ENCODE data around the gene MC2R. TPM values are rescaled to one million over a fixed set of nuclear protein-coding genes. Genes with fewer than 3 reads are reported as not detected.

MC2R gene
- total RNA-seq, 1 donor from 2014 or later = not detected

GRCh38 chr18:13879937-13880336 is 35.4 kb downstream of the MC2R start:
- H3F3A ChIP-seq (ENCODE audit: low read depth) = no peaks in the 10 kb centered on the region
- no peak overlapping the region for H3K9ac ChIP-seq
- H3K4me1 Mint-ChIP-seq = no peaks in the 10 kb centered on the region

GRCh38 chr18:13879492-13879891 is 35.8 kb downstream of the MC2R start:
- Histone ChIP-seq H3K9ac (no peak overlapping the region), H3K4me3 (no peak overlapping the region), H3K36me3 (no peaks in the 10 kb centered on the region), H3K27me3 (no peaks in the 10 kb centered on the region), H4K20me1 (ENCODE audit: low read depth) (no peaks in the 10 kb centered on the region), H3K4me1 (no peaks in the 10 kb centered on the region), H3F3A (ENCODE audit: low read depth) (no peaks in the 10 kb centered on the region), H3K9me3 (ENCODE audit: low read depth) (no peaks in the 10 kb centered on the region), H2AFZ (replicated peaks) (no peak overlapping the region), H3K27ac (no peak overlapping the region), H3K79me2 (ENCODE audit: low read depth) (no peaks in the 10 kb centered on the region), H3K4me2 (no peak overlapping the region)
- TF ChIP-seq EZH2phosphoT487 (IDR thresholded peaks at IDR 0.05) (no peak), CTCF (IDR thresholded peaks at IDR 0.05) (no peak), EZH2 (IDR thresholded peaks at IDR 0.05) (no peak)
- Mint-ChIP-seq H3K27me3 (ENCODE audit: insufficient read depth, low read depth) (peaks cover 8% of the 10 kb centered on the region), H3K4me3 (no peak overlapping the region), H3K36me3 (no peaks in the 10 kb centered on the region), H3K9me3 (no peaks in the 10 kb centered on the region), H3K4me1 (no peaks in the 10 kb centered on the region), H3K27ac (no peak overlapping the region)
- no peak for DNase-seq (ENCODE audit: low spot score)

More at GRCh38 chr18:13879937-13880336, 35.4 kb downstream of the MC2R start:
- Mint-ChIP-seq H3K4me3 (no peak overlapping the region), H3K27ac (no peak overlapping the region), H3K27me3 (ENCODE audit: insufficient read depth, low read depth) (peaks cover 10% of the 10 kb centered on the region), H3K36me3 (no peaks in the 10 kb centered on the region), H3K9me3 (no peaks in the 10 kb centered on the region)
- TF ChIP-seq EZH2phosphoT487 (IDR thresholded peaks at IDR 0.05) (no peak), CTCF (IDR thresholded peaks at IDR 0.05) (no peak), EZH2 (IDR thresholded peaks at IDR 0.05) (no peak)
- Histone ChIP-seq H3K36me3 (no peaks in the 10 kb centered on the region), H2AFZ (replicated peaks) (no peak overlapping the region), H3K4me3 (no peak overlapping the region), H3K4me1 (no peaks in the 10 kb centered on the region), H3K27ac (no peak overlapping the region), H4K20me1 (ENCODE audit: low read depth) (no peaks in the 10 kb centered on the region), H3K9me3 (ENCODE audit: low read depth) (no peaks in the 10 kb centered on the region), H3K4me2 (no peak overlapping the region), H3K79me2 (ENCODE audit: low read depth) (no peaks in the 10 kb centered on the region), H3K27me3 (no peaks in the 10 kb centered on the region)
- DNase-seq (ENCODE audit: low spot score) = no peak

- H3K27ac Mint-ChIP-seq = no peak overlapping the region
- Histone ChIP-seq H3K27ac (no peak overlapping the region), H3F3A (ENCODE audit: low read depth) (no peaks in the 10 kb centered on the region), H3K4me1 (no peaks in the 10 kb centered on the region), H3K9me3 (ENCODE audit: low read depth) (no peaks in the 10 kb centered on the region), H3K79me2 (ENCODE audit: low read depth) (no peaks in the 10 kb centered on the region), H3K36me3 (no peaks in the 10 kb centered on the region), H3K9ac (no peak overlapping the region), H3K4me2 (no peak overlapping the region), H3K4me3 (no peak overlapping the region), H2AFZ (replicated peaks) (no peak overlapping the region), H3K27me3 (no peaks in the 10 kb centered on the region), H4K20me1 (ENCODE audit: low read depth) (no peaks in the 10 kb centered on the region)
- no peak for DNase-seq (ENCODE audit: low spot score)
- peaks cover 8% of the 10 kb centered on the region for H3K27me3 Mint-ChIP-seq (ENCODE audit: insufficient read depth, low read depth)
- TF ChIP-seq CTCF (IDR thresholded peaks at IDR 0.05) (no peak), EZH2 (IDR thresholded peaks at IDR 0.05) (no peak), EZH2phosphoT487 (IDR thresholded peaks at IDR 0.05) (no peak)
- no peak overlapping the region for H3K4me3 Mint-ChIP-seq
- H3K36me3 Mint-ChIP-seq = no peaks in the 10 kb centered on the region
- no peaks in the 10 kb centered on the region for H3K4me1 Mint-ChIP-seq
- no peaks in the 10 kb centered on the region for H3K9me3 Mint-ChIP-seq
Measured at GRCh38 chr18:13878857-13879256, 36.5 kb downstream of the MC2R start.

Data from neural progenitor cell (in vitro differentiated cells).